ENCODE measurements around the gene SMPDL3B.

Gene SMPDL3B

DNA sequence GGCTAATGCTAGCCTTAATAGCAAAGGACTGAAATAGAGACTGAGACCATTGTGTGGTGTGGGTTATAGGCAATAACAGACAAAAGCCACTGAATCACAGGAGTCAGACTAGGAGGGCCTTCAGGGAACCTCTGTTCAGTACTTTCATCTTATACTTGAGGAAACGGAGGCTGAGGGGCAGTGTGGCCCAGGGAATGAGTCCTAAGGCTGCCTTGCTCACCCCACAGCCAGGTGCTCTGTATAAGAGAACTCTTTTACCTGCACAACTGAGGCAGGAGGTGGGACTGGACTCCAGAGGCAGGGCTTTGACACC lies 2.7 kb downstream of the SMPDL3B start:
- TF ChIP-seq CTCF (IDR thresholded peaks at IDR 0.05; ENCODE audit: low read depth, low read length, missing control alignments) = no peak
- in situ Hi-C loops (cut with HindIII; ENCODE audit: low sequenced_read_pairs) = no loop called here
- H3K4me3 ChIP-seq (ENCODE audit: low read depth, low read length) = no peak overlapping the region
- DNase-seq (ENCODE audit: low read depth) = no peak

- no peak overlapping the region for H3K4me3 ChIP-seq (ENCODE audit: low read depth, low read length)
- no peak for TF ChIP-seq CTCF (IDR thresholded peaks at IDR 0.05; ENCODE audit: low read depth, low read length, missing control alignments)
- no peak for DNase-seq (ENCODE audit: low read depth)
- in situ Hi-C loops (cut with HindIII; ENCODE audit: low sequenced_read_pairs) = no loop called here
These were observed 3.7 kb downstream of the SMPDL3B start for GRCh38 chr1:27938488-27938887.

- in situ Hi-C loops (cut with HindIII; ENCODE audit: low sequenced_read_pairs) = no loop called here
- DNase-seq (ENCODE audit: low read depth) = no peak
- H3K4me3 ChIP-seq (ENCODE audit: low read depth, low read length) = no peak overlapping the region
- peak; percentile 44 for TF ChIP-seq CTCF (IDR thresholded peaks at IDR 0.05; ENCODE audit: low read depth, low read length, missing control alignments)
These were observed 5.5 kb downstream of the SMPDL3B start for GRCh38 chr1:27940297-27940696.

GRCh38 chr1:27940870-27941560 lies 6.2 kb downstream of the SMPDL3B start:
- in situ Hi-C loops (cut with HindIII; ENCODE audit: low sequenced_read_pairs) = no loop called here
- no peak for TF ChIP-seq CTCF (IDR thresholded peaks at IDR 0.05; ENCODE audit: low read depth, low read length, missing control alignments)
- no peak for DNase-seq (ENCODE audit: low read depth)
- H3K4me3 ChIP-seq (ENCODE audit: low read depth, low read length) = no peak overlapping the region

DNA sequence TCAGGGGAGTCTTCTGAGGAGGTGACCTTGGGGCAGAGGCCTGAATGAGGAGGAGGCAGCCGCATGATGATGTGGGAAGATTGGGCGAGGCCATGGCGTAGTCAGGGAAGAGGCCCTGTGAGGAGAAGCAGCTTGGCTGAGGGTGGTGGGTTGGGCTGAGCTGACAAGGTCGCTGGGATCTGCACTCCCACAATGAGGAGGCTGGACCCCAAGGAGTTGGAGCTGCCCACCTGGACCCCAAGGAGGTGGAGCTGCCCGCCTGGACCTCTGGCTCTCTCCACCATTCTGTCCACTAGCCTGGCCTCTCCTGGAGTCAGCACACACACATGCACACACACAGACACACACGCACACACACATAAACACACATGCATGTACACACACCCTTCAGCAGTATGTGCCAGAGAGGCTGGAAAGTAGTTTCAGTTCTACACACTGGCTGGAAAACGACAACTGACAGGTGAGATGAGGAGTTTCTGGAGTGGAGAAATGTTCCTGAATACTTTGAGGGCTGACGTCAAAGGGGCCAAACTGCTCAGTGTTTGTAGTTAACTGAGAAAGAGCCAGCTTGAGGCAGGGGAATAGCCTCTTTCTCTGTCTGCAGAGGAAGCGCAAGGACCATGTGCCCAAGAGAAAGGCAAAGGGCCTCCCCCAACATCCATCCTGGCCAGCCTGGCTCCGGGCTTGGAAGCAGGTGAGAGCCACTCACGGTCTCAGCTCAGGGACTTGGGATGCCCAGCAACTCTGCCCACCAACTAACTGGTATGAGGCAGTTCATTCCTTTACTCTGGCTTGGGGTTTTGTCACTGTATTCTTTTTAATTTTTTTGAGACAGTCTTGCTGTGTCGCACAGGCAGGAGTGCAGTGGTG lies 7.1 kb downstream of the SMPDL3B start:
- TF ChIP-seq CTCF (IDR thresholded peaks at IDR 0.05; ENCODE audit: low read depth, low read length, missing control alignments) = no peak
- H3K4me3 ChIP-seq (ENCODE audit: low read depth, low read length) = no peak overlapping the region
- no peak for DNase-seq (ENCODE audit: low read depth)
- in situ Hi-C loops (cut with HindIII; ENCODE audit: low sequenced_read_pairs) = no loop called here

DNA sequence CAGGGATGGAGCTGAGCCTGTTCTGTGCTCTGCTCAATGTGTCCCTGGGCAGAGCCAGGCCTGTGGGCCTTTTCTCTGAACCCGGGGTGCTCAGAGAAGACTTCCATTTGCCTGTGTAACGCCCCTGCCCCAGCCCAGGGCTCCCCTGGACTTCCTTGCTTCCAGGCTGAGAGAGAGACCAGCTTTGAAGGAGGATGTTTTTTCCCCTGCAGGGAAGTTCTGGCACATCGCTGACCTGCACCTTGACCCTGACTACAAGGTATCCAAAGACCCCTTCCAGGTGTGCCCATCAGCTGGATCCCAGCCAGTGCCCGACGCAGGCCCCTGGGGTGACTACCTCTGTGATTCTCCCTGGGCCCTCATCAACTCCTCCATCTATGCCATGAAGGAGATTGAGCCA lies 10.2 kb downstream of the SMPDL3B start:
- DNase-seq (ENCODE audit: low read depth) = no peak
- TF ChIP-seq CTCF (IDR thresholded peaks at IDR 0.05; ENCODE audit: low read depth, low read length, missing control alignments) = no peak
- no peak overlapping the region for H3K4me3 ChIP-seq (ENCODE audit: low read depth, low read length)
- in situ Hi-C loops (cut with HindIII; ENCODE audit: low sequenced_read_pairs) = no loop called here
